ENCODE results near the gene FERMT2.

GRCh38 chr14:52882824-52883223 lies 68.0 kb downstream of the FERMT2 start:
- TF ChIP-seq CTCF (conservative IDR thresholded peaks at IDR 0.05; ENCODE audit: low read depth, low read length): no peak
- no peak for TF ChIP-seq EZH2 (IDR thresholded peaks at IDR 0.05; ENCODE audit: low read length, unreplicated experiment)
- TF ChIP-seq EZH2phosphoT487 (IDR thresholded peaks at IDR 0.05; ENCODE audit: borderline replicate concordance, low read length): no peak
